K562 (cell line): ENCODE measurements around the gene MED15. TPM values are rescaled to one million over a fixed set of nuclear protein-coding genes. Genes with fewer than 3 reads are reported as not detected.
A peak's percentile ranks its signal among the peaks of the same experiment; 100 is the strongest.

Experiments
- ATAC-seq: fragments of 200-7000 bp; cut with Tn5 transposase; 3 replicates; pipeline ENCODE4 v1.9.1; 2020; ENCODE audit warnings: moderate library complexity
- BruUV-seq: library from RNA; stranded (reverse); fragments of 400-500 nt; replicated peaks from 2 replicates; lab custom pipeline; 2021; lab: Mats Ljungman, UMichigan
- CTCF ChIA-PET: fragments of 300-600 bp; formaldehyde crosslinking; extraction: SDS; loops from one replicate; lab custom pipeline; 2021; ENCODE audit warnings: low intra/inter-chr PET ratio; lab: Yijun Ruan, JAX
- POLR2A ChIA-PET: fragments of 300-600, 350-650 bp; sonication (Branson Sonifier 250); formaldehyde crosslinking; extraction: SDS; loops from one replicate; lab custom pipeline; 2021; ENCODE audit warnings: antibody characterized with exemption, inconsistent platforms; lab: Yijun Ruan, JAX
- DNase-seq, 4 experiments: peaks; one replicate each; pipeline versions ENCODE4 v3.0.0 to v3.0.0-alpha.2; 2011 to 2018; ENCODE audit warnings: low spot score in 3 of 4, mixed read lengths in 3 of 4; ENCODE audit errors: extremely low read depth in 1 of 4
- FAIRE-seq: peaks from 2 replicates; lab custom pipeline; 2011; peaks lifted over from hg19 to GRCh38; lab: Jason Lieb, UNC
- H2AFZ ChIP-seq: 2 replicates; pipeline ENCODE4 v1.6.0; 2011; ENCODE audit warnings: low read depth, low read length, control low read depth, inconsistent platforms
- H3K27ac ChIP-seq: fragments of 200-600 bp; 3 replicates; pipeline ENCODE4 v1.8.0; 2011; ENCODE audit warnings: low read depth, mild to moderate bottlenecking, control low read depth, inconsistent platforms, low read length, moderate library complexity, mixed read lengths; ENCODE audit errors: extremely low read depth
- H3K27me3 ChIP-seq, 2 experiments: fragments of 300-600 bp in 1 of 2; 2 replicates in 1 of 2; 3 replicates in 1 of 2; pipeline versions ENCODE4 v1.6.0 to v1.8.0; 2011; ENCODE audit warnings: inconsistent platforms in 2 of 2, low read length in 2 of 2, mild to moderate bottlenecking in 1 of 2, mixed read lengths in 1 of 2, moderate library complexity in 1 of 2; ENCODE audit not compliant: control insufficient read depth in 2 of 2, insufficient read depth in 2 of 2
- H3K36me3 ChIP-seq: fragments of 300-600 bp; 3 replicates; pipeline ENCODE4 v1.8.0; 2011; ENCODE audit warnings: mild to moderate bottlenecking, low read length, inconsistent platforms; ENCODE audit not compliant: control insufficient read depth, insufficient read depth
- H3K4me1 ChIP-seq, 2 experiments: fragments of 200-600 bp in 1 of 2; replicated peaks in 1 of 2; 2 replicates in 1 of 2; 3 replicates in 1 of 2; pipeline versions ENCODE4 v1.5.1 to v1.8.0; 2011; ENCODE audit warnings: inconsistent platforms in 2 of 2, low read length in 2 of 2, mild to moderate bottlenecking in 1 of 2, mixed read lengths in 1 of 2, moderate library complexity in 1 of 2; ENCODE audit not compliant: control insufficient read depth in 2 of 2, insufficient read depth in 2 of 2
- H3K4me2 ChIP-seq: 2 replicates; pipeline ENCODE4 v1.6.1; 2011; ENCODE audit warnings: low read length, control low read depth, inconsistent platforms, mixed read lengths; ENCODE audit not compliant: insufficient read depth
- H3K4me3 ChIP-seq: fragments of 200-600 bp; sonication (generic), shearing (Covaris generic); 2 replicates; pipeline ENCODE4 v1.5.1; 2016; ENCODE audit warnings: control low read depth, inconsistent platforms
- H3K79me2 ChIP-seq: fragments of 200-600 bp; 3 replicates; pipeline ENCODE4 v1.8.0; 2011; ENCODE audit warnings: low read length, inconsistent platforms; ENCODE audit not compliant: control insufficient read depth, insufficient read depth
- H3K9ac ChIP-seq, 2 experiments: 2 replicates each; pipeline versions ENCODE4 v1.6.0 to v1.6.1; 2011; ENCODE audit warnings: low read depth in 2 of 2, low read length in 2 of 2, control low read depth in 1 of 2, inconsistent platforms in 1 of 2, mild to moderate bottlenecking in 1 of 2, mixed read lengths in 1 of 2; ENCODE audit not compliant: insufficient read depth in 1 of 2
- H3K9me1 ChIP-seq: one replicate; pipeline ENCODE4 v1.6.0; 2011; ENCODE audit warnings: inconsistent platforms, mild to moderate bottlenecking, low read length, moderate library complexity; ENCODE audit not compliant: control insufficient read depth, insufficient read depth
- H3K9me3 ChIP-seq: replicated peaks from 2 replicates; pipeline ENCODE4 v1.5.1; 2011; ENCODE audit warnings: low read depth, low read length, inconsistent platforms; ENCODE audit not compliant: control insufficient read depth, insufficient read depth
- H4K20me1 ChIP-seq: replicated peaks from 2 replicates; pipeline ENCODE4 v1.6.1; 2011; ENCODE audit warnings: low read length, inconsistent platforms, mixed read lengths; ENCODE audit not compliant: control insufficient read depth, insufficient read depth
- CHD2 ChIP-seq: IDR thresholded peaks from 2 replicates; pipeline ENCODE4 v1.6.1; 2011; ENCODE audit warnings: low read depth, low read length
- CREBBP ChIP-seq: IDR thresholded peaks from one replicate; pipeline ENCODE4 v1.6.1; 2012; ENCODE audit warnings: low read depth, mild to moderate bottlenecking, control low read depth, inconsistent platforms, low read length
- CSDE1 ChIP-seq, 2 experiments: fragments of 450-650 bp; IDR thresholded peaks; 2 replicates each; pipeline ENCODE4 v1.6.1; 2016; ENCODE audit warnings: mild to moderate bottlenecking in 1 of 2
- NR4A1 ChIP-seq, 2 experiments: fragments of 250-450 bp in 1 of 2; fragments of 450-650 bp in 1 of 2; sonication (Bioruptor Pico) in 1 of 2; IDR thresholded peaks; 2 replicates each; pipeline versions ENCODE4 v1.4.0 to v1.6.1; 2016 to 2020; ENCODE audit warnings: mild to moderate bottlenecking in 2 of 2, missing compliant biosample characterization in 1 of 2, missing genetic modification characterization in 1 of 2, moderate library complexity in 1 of 2
- RBM22 ChIP-seq: fragments of 200-400 bp; formaldehyde crosslinking; IDR thresholded peaks from 2 replicates; pipeline ENCODE4 v1.6.1; 2018; ENCODE audit warnings: low read length, low read depth; ENCODE audit not compliant: poor library complexity, severe bottlenecking
- TBL1XR1 ChIP-seq, 2 experiments: IDR thresholded peaks; 2 replicates each; pipeline ENCODE4 v1.6.1; 2012; ENCODE audit warnings: improper control_type of control experiment in 2 of 2, low read length in 2 of 2, mild to moderate bottlenecking in 1 of 2
- U2AF2 ChIP-seq: fragments of 200-400 bp; formaldehyde crosslinking; optimal IDR thresholded peaks from 2 replicates; pipeline ENCODE3; 2017; ENCODE audit warnings: low read depth, mild to moderate bottlenecking, low read length
- WGBS: fragments of 100-300 bp; shearing (Covaris generic); methylation state at CpG from one replicate; pipeline ENCODE4 v1.1.6; 2016; ENCODE audit warnings: low coverage, mixed read lengths; ENCODE audit not compliant: insufficient coverage; ENCODE audit errors: missing lambda C conversion rate; 5-methylcytosine and 5-hydroxymethylcytosine counted together
- in situ Hi-C: fragments of 300-500 bp; cut with MboI; formaldehyde crosslinking; loops from 4 replicates; pipeline ENCODE4 v1.15.0; 2018; ENCODE audit warnings: inconsistent platforms, mixed read lengths
- intact Hi-C: fragments of 100-400 bp; cut with micrococcal nuclease; formaldehyde crosslinking; loops from 2 replicates; pipeline ENCODE4 v1.14.2; 2022
- polyA plus RNA-seq, 8 experiments: library from polyadenylated mRNA; depleted of rRNA in 4 of 8; stranded (reverse) in 5 of 8; unstranded in 3 of 8; fragments of >200 nt; fragmentation: Nextera tagmentation in 2 of 8; fragmentation: Illumina TruSeq in 1 of 8; extraction: Ambion mirVana in 2 of 8; extraction: Trizol in 1 of 8; gene quantifications; 2 replicates each; pipeline versions ENCODE4 v1.2.1 to v1.2.3, GENCODE V29; 2011 to 2014; ENCODE audit warnings: inconsistent platforms in 1 of 8, missing spikeins in 1 of 8
- total RNA-seq, 7 experiments: library from RNA; depleted of rRNA in 6 of 7; stranded (reverse); fragments of >200 nt in 6 of 7; fragmentation: Illumina TruSeq in 2 of 7; extraction: Trizol in 2 of 7; gene quantifications; 2 replicates each; pipeline versions ENCODE4 v1.2.1 to v1.2.3, GENCODE V29; 2011 to 2021; ENCODE audit warnings: low replicate concordance in 1 of 7
- TF ChIP-seq, protein P1 (sequence below), 2 experiments: fragments of 450-650 bp; formaldehyde crosslinking in 1 of 2; IDR thresholded peaks; 2 replicates each; pipeline versions ENCODE4 v1.4.0 to v1.6.1; 2014 to 2020; ENCODE audit warnings: mild to moderate bottlenecking in 2 of 2, borderline replicate concordance in 1 of 2, low read depth in 1 of 2
- TF ChIP-seq, protein P2 (sequence below): fragments of 450-650 bp; formaldehyde crosslinking; IDR thresholded peaks from 2 replicates; pipeline ENCODE4 v1.4.0; 2022; ENCODE audit warnings: missing genetic modification characterization
- TF ChIP-seq, protein P3 (sequence below): fragments of 450-650 bp; conservative IDR thresholded peaks from 2 replicates; pipeline ENCODE4 v1.6.1; 2016; ENCODE audit warnings: missing genetic modification characterization, low read depth, mild to moderate bottlenecking, control low read depth, missing compliant biosample characterization

Gene MED15
- total and polyA plus RNA-seq, 9 of the 15 experiments (the other 6 are each of a cell fraction or from before 2014, with no cell fraction given), result 4.0 to 271 (median 60.1) TPM

DNA sequence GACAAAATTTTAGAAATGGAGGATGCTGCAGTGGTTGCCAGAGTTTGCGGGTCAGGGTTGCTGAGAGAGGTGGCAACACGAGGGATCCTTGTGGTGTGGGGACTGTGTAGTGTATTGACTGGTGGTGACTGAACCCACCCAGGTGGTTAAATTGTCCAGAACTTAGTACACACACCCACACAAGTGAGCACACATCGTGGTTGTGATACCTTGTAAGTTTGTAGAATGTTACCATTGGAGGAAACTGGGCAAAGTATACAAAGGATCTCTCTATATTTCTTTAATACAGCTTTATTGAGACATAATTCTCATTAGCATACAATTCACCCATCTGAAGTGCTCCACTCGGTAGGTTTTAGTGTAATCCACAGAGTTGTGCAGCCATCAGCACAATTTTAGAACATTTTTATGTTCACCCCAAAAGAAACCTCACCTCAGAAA is 56.1 kb downstream of the MED15 start:
- Histone ChIP-seq H3K9ac (no peak overlapping the region), H3K36me3 (peaks cover 93% of the 10 kb centered on the region), H3K4me1 (peaks cover 2 to 11% of the 10 kb centered on the region in 2 experiments; a peak in 3 of 5 replicates), H3K9me1 (peaks cover 6% of the 10 kb centered on the region), H3K27ac (no peak overlapping the region; the same call in 2 of the 3 replicates), H3K27me3 (no peaks in the 10 kb centered on the region), H3K4me2 (no peak overlapping the region), H2AFZ (no peak overlapping the region), H3K9me3 (no peaks in the 10 kb centered on the region), H4K20me1 (peaks cover 17% of the 10 kb centered on the region), H3K79me2 (peaks cover 1% of the 10 kb centered on the region; the same call in 1 of the 3 replicates), H3K4me3 (no peak overlapping the region)
- intact Hi-C loops (loop anchor here (5.0 kb wide), 2 partner anchors 139 to 179 kb away; no protein-coding TSS in a partner anchor), in situ Hi-C loops (no loop called here)
- BruUV-seq, result no TSS peak
- ChIA-PET CTCF (interaction anchor here (0.5 to 2.7 kb wide), 20 partner anchors 9 to 221 kb away, joined by 3 to 24 read pairs (median 4); partner anchors contain the start of genes KLHL22 and MED15), POLR2A (interaction anchor here (14.9 to 68.9 kb wide), 2 partner anchors 10 to 44 kb away, joined by 186 to 1693 read pairs; partner anchors contain the start of gene MED15)
- 70% methylated on average over 4 of the region's 4 CpGs for WGBS
- DNase-seq, result no peak
- ATAC-seq, result peak; percentile 8; the same call in 1 of the 3 replicates
- no peak for FAIRE-seq
- TF ChIP-seq U2AF2 (no peak), CHD2 (peak; percentile 23; the same call in 1 of the 2 replicates), CSDE1 (IDR thresholded peaks at IDR 0.05) (no peak), RBM22 (no peak), NR4A1 (CRISPR knock-in tag; IDR thresholded peaks at IDR 0.05) (no peak), NR4A1 (tag; IDR thresholded peaks at IDR 0.05) (no peak), CREBBP (no peak), TBL1XR1 (IDR thresholded peaks at IDR 0.05; ENCODE audit: low read length in 2 of 2) (peak in 1 of 2 experiments; percentile 20; a peak in 2 of 4 replicates)
- TF ChIP-seq, protein P1, sequence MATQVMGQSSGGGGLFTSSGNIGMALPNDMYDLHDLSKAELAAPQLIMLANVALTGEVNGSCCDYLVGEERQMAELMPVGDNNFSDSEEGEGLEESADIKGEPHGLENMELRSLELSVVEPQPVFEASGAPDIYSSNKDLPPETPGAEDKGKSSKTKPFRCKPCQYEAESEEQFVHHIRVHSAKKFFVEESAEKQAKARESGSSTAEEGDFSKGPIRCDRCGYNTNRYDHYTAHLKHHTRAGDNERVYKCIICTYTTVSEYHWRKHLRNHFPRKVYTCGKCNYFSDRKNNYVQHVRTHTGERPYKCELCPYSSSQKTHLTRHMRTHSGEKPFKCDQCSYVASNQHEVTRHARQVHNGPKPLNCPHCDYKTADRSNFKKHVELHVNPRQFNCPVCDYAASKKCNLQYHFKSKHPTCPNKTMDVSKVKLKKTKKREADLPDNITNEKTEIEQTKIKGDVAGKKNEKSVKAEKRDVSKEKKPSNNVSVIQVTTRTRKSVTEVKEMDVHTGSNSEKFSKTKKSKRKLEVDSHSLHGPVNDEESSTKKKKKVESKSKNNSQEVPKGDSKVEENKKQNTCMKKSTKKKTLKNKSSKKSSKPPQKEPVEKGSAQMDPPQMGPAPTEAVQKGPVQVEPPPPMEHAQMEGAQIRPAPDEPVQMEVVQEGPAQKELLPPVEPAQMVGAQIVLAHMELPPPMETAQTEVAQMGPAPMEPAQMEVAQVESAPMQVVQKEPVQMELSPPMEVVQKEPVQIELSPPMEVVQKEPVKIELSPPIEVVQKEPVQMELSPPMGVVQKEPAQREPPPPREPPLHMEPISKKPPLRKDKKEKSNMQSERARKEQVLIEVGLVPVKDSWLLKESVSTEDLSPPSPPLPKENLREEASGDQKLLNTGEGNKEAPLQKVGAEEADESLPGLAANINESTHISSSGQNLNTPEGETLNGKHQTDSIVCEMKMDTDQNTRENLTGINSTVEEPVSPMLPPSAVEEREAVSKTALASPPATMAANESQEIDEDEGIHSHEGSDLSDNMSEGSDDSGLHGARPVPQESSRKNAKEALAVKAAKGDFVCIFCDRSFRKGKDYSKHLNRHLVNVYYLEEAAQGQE (IDR thresholded peaks at IDR 0.05; ENCODE audit: borderline replicate concordance), result no peak
- TF ChIP-seq, protein P1 (CRISPR knock-in tag; IDR thresholded peaks at IDR 0.05; ENCODE audit: low read depth), result no peak
- TF ChIP-seq, protein P2, sequence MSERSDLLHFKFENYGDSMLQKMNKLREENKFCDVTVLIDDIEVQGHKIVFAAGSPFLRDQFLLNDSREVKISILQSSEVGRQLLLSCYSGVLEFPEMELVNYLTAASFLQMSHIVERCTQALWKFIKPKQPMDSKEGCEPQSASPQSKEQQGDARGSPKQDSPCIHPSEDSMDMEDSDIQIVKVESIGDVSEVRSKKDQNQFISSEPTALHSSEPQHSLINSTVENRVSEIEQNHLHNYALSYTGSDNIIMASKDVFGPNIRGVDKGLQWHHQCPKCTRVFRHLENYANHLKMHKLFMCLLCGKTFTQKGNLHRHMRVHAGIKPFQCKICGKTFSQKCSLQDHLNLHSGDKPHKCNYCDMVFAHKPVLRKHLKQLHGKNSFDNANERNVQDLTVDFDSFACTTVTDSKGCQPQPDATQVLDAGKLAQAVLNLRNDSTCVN (CRISPR knock-in tag), result no peak
- TF ChIP-seq, protein P3, sequence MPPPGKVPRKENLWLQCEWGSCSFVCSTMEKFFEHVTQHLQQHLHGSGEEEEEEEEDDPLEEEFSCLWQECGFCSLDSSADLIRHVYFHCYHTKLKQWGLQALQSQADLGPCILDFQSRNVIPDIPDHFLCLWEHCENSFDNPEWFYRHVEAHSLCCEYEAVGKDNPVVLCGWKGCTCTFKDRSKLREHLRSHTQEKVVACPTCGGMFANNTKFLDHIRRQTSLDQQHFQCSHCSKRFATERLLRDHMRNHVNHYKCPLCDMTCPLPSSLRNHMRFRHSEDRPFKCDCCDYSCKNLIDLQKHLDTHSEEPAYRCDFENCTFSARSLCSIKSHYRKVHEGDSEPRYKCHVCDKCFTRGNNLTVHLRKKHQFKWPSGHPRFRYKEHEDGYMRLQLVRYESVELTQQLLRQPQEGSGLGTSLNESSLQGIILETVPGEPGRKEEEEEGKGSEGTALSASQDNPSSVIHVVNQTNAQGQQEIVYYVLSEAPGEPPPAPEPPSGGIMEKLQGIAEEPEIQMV, result no peak
